PC-9 (cell line): Measurements from ENCODE around the gene AKAP4.

Source experiments
- EZH2 ChIP-seq: fragments of 200-600 bp; sonication (generic); IDR thresholded peaks from 2 replicates; pipeline ENCODE4 v1.8.0; 2017; ENCODE audit warnings: antibody characterized with exemption, low read depth
- TF ChIP-seq, protein P1 (sequence below): fragments of 200-600 bp; sonication (generic); conservative IDR thresholded peaks from 2 replicates; pipeline ENCODE4 v1.6.1; 2017; ENCODE audit warnings: mixed run types, antibody characterized with exemption, mild to moderate bottlenecking, moderate library complexity

DNA sequence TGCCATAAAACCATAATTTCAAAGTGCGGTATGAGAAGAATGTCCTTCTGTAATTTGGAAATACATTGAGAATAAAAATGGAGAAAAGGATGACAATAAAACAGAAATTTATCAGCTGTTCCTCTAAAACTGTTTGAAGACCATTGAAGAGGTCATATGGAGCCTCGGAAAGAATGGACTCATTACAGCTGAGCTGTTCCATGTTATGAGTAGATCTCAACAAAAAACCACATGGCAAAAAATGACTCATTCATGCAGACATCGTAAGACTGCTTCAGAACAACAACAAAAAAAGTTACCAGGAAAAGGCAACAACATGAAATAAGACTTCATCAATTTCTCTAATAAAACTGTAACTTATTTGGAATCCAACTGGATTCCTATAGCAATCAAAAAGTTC is 39.7 kb downstream of the AKAP4 start:
- TF ChIP-seq, protein P1, sequence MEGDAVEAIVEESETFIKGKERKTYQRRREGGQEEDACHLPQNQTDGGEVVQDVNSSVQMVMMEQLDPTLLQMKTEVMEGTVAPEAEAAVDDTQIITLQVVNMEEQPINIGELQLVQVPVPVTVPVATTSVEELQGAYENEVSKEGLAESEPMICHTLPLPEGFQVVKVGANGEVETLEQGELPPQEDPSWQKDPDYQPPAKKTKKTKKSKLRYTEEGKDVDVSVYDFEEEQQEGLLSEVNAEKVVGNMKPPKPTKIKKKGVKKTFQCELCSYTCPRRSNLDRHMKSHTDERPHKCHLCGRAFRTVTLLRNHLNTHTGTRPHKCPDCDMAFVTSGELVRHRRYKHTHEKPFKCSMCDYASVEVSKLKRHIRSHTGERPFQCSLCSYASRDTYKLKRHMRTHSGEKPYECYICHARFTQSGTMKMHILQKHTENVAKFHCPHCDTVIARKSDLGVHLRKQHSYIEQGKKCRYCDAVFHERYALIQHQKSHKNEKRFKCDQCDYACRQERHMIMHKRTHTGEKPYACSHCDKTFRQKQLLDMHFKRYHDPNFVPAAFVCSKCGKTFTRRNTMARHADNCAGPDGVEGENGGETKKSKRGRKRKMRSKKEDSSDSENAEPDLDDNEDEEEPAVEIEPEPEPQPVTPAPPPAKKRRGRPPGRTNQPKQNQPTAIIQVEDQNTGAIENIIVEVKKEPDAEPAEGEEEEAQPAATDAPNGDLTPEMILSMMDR = no peak
- TF ChIP-seq EZH2 = no peak
